ENCODE data around the gene MKX. TPM values are rescaled to one million over a fixed set of nuclear protein-coding genes. Genes with fewer than 3 reads are reported as not detected.

MKX gene
- total and polyA plus RNA-seq, 9 of the 15 experiments (the other 6 are each of a cell fraction or from before 2014, with no cell fraction given), result 0.07 TPM; not detected in 7

DNA sequence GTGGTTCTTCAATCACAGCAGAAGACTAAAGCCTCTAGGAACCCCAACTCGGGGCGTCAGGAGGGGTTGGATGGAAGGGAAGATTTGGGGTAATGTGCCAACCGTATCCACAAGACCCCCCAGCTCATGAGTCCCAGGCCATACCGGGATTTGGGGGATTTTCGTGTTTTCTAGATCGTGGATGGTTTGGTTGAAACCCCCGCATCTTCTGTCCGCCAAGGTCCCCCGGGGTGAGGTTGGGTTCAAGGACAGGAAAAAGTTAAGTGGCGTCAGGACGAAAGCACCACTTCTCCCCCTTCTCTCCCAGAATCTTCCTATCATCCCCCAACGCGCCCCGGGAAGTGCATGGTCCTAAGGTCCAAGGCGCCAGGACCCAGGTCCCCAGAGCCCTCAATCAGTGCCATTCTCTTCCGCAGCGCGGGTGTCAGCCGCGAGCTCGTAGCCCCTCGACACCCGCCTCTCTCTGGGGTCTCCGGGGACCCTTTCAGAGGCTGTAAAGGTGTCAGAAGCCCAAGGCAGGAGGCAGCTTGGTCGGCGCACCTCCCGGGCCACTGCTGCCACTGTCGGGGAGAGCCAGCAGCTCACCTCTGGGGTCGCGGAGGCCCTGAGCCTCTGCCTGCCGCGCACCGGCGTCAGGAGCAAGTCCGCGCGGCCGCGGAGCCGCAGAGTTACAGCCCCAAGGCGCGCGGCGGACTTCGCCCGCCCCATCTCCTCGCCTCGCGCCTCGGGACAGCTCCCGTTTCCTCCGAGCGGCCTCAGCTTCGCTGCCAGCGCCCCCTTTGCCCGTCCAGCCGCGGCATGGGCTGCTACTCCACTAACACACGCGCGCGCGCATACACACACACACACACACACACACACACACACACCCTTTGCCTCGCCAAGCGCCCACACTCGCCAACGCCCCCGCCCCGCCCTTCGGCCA lies 1.5 kb downstream of the MKX start (continued):
- TF ChIP-seq, protein P1, sequence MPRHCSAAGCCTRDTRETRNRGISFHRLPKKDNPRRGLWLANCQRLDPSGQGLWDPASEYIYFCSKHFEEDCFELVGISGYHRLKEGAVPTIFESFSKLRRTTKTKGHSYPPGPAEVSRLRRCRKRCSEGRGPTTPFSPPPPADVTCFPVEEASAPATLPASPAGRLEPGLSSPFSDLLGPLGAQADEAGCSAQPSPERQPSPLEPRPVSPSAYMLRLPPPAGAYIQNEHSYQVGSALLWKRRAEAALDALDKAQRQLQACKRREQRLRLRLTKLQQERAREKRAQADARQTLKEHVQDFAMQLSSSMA (CRISPR knock-in tag; IDR thresholded peaks at IDR 0.05), result no peak
- TF ChIP-seq, protein P2, sequence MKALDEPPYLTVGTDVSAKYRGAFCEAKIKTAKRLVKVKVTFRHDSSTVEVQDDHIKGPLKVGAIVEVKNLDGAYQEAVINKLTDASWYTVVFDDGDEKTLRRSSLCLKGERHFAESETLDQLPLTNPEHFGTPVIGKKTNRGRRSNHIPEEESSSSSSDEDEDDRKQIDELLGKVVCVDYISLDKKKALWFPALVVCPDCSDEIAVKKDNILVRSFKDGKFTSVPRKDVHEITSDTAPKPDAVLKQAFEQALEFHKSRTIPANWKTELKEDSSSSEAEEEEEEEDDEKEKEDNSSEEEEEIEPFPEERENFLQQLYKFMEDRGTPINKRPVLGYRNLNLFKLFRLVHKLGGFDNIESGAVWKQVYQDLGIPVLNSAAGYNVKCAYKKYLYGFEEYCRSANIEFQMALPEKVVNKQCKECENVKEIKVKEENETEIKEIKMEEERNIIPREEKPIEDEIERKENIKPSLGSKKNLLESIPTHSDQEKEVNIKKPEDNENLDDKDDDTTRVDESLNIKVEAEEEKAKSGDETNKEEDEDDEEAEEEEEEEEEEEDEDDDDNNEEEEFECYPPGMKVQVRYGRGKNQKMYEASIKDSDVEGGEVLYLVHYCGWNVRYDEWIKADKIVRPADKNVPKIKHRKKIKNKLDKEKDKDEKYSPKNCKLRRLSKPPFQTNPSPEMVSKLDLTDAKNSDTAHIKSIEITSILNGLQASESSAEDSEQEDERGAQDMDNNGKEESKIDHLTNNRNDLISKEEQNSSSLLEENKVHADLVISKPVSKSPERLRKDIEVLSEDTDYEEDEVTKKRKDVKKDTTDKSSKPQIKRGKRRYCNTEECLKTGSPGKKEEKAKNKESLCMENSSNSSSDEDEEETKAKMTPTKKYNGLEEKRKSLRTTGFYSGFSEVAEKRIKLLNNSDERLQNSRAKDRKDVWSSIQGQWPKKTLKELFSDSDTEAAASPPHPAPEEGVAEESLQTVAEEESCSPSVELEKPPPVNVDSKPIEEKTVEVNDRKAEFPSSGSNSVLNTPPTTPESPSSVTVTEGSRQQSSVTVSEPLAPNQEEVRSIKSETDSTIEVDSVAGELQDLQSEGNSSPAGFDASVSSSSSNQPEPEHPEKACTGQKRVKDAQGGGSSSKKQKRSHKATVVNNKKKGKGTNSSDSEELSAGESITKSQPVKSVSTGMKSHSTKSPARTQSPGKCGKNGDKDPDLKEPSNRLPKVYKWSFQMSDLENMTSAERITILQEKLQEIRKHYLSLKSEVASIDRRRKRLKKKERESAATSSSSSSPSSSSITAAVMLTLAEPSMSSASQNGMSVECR (CRISPR knock-in tag; IDR thresholded peaks at IDR 0.05), result no peak
- no peak for TF ChIP-seq NCOA2 (IDR thresholded peaks at IDR 0.05; ENCODE audit: partially characterized antibody in 2 of 2)
